ENCODE data around the gene DPYSL3. TPM values are rescaled to one million over a fixed set of nuclear protein-coding genes. Genes with fewer than 3 reads are reported as not detected.

The DPYSL3 gene
- total RNA-seq, 1 donor from 2014 or later, result 165 TPM

GRCh38 chr5:147484708-147485020 lies 25.2 kb downstream of the DPYSL3 start:
- H3K4me1 Mint-ChIP-seq, result peaks cover 45% of the 10 kb centered on the region
- no peaks in the 10 kb centered on the region for H3K27me3 Mint-ChIP-seq (ENCODE audit: low read depth)
- no peaks in the 10 kb centered on the region for H3K9me3 Mint-ChIP-seq
- H3K36me3 Mint-ChIP-seq, result no peaks in the 10 kb centered on the region
- TF ChIP-seq CTCF (IDR thresholded peaks at IDR 0.05; ENCODE audit: unreplicated experiment), result no peak
- DNase-seq (ENCODE audit: low spot score in 2 of 2, unreplicated experiment in 2 of 2), result no peak
- H3K27ac Mint-ChIP-seq, result peak overlapping the region; percentile 86
- no peak overlapping the region for H3K4me3 Mint-ChIP-seq

GRCh38 chr5:147483961-147484707 lies 25.7 kb downstream of the DPYSL3 start:
- DNase-seq (ENCODE audit: low spot score in 2 of 2, unreplicated experiment in 2 of 2), result peak; percentile 21 to 49
- H3K27me3 Mint-ChIP-seq (ENCODE audit: low read depth), result no peaks in the 10 kb centered on the region
- peak overlapping the region; percentile 86 for H3K27ac Mint-ChIP-seq
- H3K4me1 Mint-ChIP-seq, result peaks cover 50% of the 10 kb centered on the region
- no peaks in the 10 kb centered on the region for H3K36me3 Mint-ChIP-seq
- H3K9me3 Mint-ChIP-seq, result no peaks in the 10 kb centered on the region
- no peak overlapping the region for H3K4me3 Mint-ChIP-seq
- TF ChIP-seq CTCF (IDR thresholded peaks at IDR 0.05; ENCODE audit: unreplicated experiment), result no peak

GRCh38 chr5:147483188-147483790 lies 26.6 kb downstream of the DPYSL3 start:
- H3K27me3 Mint-ChIP-seq (ENCODE audit: low read depth), result no peaks in the 10 kb centered on the region
- peak overlapping the region; percentile 86 for H3K27ac Mint-ChIP-seq
- DNase-seq (ENCODE audit: low spot score in 2 of 2, unreplicated experiment in 2 of 2), result no peak
- no peaks in the 10 kb centered on the region for H3K36me3 Mint-ChIP-seq
- H3K4me3 Mint-ChIP-seq, result no peak overlapping the region
- TF ChIP-seq CTCF (IDR thresholded peaks at IDR 0.05; ENCODE audit: unreplicated experiment), result no peak
- H3K4me1 Mint-ChIP-seq, result peaks cover 57% of the 10 kb centered on the region
- no peaks in the 10 kb centered on the region for H3K9me3 Mint-ChIP-seq

GRCh38 chr5:147482706-147483180 lies 27.1 kb downstream of the DPYSL3 start:
- Mint-ChIP-seq H3K27me3 (ENCODE audit: low read depth) (no peaks in the 10 kb centered on the region), H3K4me1 (peaks cover 61% of the 10 kb centered on the region), H3K27ac (peak overlapping the region; percentile 89), H3K36me3 (no peaks in the 10 kb centered on the region), H3K4me3 (no peak overlapping the region), H3K9me3 (no peaks in the 10 kb centered on the region)
- DNase-seq (ENCODE audit: low spot score in 2 of 2, unreplicated experiment in 2 of 2), result no peak
- TF ChIP-seq CTCF (IDR thresholded peaks at IDR 0.05; ENCODE audit: unreplicated experiment), result no peak

GRCh38 chr5:147481874-147482705 lies 27.8 kb downstream of the DPYSL3 start:
- Mint-ChIP-seq H3K27ac (peak overlapping the region; percentile 89), H3K4me1 (peaks cover 61% of the 10 kb centered on the region), H3K4me3 (no peak overlapping the region), H3K36me3 (peaks cover 2% of the 10 kb centered on the region), H3K9me3 (peaks cover 3% of the 10 kb centered on the region), H3K27me3 (ENCODE audit: low read depth) (no peaks in the 10 kb centered on the region)
- DNase-seq (ENCODE audit: low spot score in 2 of 2, unreplicated experiment in 2 of 2), result no peak
- TF ChIP-seq CTCF (IDR thresholded peaks at IDR 0.05; ENCODE audit: unreplicated experiment), result no peak

All from mesothelial cell of epicardium (in vitro differentiated cells).